GM21381 (cell line): ENCODE results near the gene KRTAP5-3.

Experiments used
- ATAC-seq: cut with Tn5 transposase; IDR thresholded peaks from one replicate; pipeline ENCODE4 v1.9.1; 2021; ENCODE audit warnings: mild to moderate bottlenecking, moderate library complexity; ENCODE audit not compliant: unreplicated experiment

The KRTAP5-3 gene

DNA sequence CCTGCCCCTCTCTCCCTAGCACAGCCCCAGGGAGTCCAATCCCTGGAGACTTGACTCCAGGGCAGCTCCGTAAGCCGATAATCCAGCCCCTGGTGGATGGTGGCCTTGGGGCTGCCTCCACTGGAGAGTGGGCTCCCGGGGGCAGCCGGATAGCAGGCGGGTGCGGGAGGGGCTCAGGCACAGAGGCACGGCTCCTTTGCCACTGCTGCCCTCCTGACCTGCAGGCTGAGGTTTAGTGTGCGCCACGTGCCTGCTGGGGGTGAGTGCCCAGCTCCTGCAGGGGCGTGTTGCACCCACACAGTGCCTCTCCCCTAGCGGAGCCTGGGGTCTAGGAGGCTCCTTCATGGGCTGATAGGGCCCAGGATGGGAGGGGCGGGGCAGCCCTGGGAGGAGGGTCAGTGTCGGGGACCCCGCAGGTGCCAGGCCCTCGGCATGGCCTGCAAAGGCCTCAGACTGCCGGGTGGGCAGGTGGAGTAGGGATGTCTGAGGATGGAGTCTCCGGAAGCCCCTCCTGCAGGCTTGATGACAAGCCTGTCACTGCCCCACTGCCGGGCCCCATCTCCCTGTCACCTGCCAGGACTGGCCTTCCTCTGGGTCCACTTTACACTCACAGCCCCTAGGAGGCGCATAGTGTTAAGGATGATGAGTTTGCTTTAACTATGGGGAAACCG, 41.7 kb downstream of the KRTAP5-3 start:
- no peak for ATAC-seq

DNA sequence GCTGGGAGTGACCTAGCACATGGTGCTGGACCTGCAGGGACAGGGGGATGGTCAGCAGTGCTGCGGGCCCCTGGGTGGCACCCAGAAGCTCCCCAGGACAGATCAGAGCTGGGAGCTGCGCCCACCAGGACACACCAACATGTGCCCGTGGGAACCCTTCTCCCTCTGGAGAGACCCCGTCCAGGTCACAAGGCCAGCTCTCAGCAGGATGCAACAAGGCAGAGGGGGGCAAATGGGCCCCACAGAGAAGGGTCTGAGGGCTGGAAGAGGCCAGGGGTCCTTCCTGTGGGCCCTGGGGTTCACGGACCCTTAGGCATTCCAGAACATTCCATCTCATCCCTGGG, 42.4 kb downstream of the KRTAP5-3 start:
- no peak for ATAC-seq

DNA sequence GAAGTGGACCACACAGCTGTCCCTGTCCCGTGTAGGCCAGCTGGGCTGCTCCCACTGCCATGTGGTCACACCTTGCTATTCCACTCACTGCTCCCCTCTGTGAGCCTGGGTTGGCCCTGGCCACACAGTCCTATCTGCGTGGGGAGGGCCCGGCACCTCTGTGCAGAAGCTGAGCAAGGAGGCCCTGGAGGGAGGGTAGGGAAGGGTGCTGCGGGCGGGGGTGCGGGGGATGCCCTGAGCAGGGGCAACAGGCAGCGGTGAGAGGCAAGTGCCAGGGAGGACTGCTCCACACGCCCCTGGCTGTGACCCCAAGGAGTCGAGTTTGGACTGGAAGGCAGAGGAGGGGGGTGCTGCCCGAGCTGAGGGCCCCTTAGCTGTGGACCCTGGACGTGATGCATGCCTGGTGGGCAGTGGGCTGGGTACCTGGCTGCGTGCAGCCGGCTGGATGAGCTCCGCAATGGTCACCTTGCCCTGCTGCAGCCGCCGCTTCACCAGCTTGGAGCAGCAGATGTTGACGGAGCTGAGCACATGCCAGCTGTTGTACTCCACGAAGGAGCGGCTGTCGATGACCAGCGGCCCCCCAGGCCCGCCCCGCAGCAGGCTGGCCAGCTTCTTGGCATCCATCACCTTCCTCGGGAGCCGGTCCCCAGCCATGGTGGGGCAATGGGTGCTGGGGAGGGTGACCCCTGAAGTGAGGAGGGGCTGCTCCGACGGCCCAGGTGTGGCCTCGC, 42.9 kb downstream of the KRTAP5-3 start:
- no peak for ATAC-seq

DNA sequence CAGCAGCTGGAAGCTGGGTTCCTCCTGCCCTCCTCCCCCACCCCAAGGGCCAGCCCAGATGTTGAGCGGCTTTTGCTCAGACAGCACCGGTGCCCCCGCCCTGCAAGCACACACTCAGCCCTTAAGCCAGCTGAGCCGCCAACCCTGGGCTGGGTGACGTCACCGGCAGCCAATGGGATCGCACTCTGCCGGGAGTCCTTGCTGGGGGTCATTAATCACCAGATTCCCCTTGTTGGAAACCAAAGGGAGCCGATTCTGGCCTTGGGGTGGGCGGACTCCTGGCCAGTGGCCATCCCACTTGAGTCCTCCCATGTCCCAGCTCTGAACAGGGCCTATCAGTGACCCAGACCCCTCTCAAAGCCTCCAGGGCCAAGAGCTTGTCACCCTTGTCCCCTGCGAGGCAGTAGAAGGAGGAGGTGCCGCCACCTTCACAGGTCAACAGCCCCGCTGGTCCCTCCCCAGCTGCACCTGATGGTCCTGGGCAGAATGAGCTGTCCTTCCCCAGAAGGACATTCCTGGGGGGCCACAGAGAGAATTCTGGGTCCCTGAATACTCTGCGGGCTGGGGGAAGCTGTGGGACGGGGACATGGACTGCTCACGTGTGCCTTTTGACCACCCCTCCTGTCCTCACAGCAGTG, 43.6 kb downstream of the KRTAP5-3 start:
- no peak for ATAC-seq

DNA sequence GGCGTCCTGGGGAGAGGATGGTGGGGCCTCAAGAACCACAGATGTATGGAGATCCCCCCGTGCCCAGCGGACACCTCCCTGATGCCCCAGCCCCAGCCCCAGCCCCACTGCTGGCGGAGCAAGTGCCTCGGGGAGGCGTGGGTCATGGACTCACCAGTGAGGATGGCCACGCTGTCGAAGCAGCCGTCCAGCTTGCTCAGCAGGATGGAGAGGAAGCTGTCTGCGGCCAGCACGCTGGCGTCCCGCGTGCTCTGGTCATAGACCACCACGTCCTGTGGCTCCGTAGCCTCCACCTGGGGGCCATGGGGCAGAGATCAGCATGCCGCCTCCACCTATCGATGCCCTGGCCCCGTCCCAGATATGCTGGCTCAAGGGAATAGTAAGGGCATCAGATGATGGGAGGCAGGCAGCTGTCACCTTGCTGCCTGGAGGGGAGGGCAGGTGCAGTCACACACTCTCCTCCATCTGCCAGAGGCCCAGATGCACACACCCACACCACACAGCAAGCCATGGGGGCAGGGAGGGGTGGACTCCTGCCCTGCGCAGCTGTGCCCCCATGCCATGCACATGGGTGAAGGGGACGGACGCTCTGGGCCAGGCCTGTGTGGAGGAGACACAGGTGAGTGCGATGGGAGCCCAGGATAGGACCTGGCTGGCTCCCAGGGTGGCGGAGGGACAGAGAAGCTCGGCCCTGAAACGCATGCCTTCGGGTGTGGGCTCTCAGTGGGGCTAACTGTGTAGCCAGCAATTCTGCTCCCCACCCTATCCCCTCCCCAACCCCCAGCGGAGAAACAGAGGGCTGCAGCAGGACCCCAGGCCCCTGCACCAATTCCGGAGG, 44.3 kb downstream of the KRTAP5-3 start:
- no peak for ATAC-seq

DNA sequence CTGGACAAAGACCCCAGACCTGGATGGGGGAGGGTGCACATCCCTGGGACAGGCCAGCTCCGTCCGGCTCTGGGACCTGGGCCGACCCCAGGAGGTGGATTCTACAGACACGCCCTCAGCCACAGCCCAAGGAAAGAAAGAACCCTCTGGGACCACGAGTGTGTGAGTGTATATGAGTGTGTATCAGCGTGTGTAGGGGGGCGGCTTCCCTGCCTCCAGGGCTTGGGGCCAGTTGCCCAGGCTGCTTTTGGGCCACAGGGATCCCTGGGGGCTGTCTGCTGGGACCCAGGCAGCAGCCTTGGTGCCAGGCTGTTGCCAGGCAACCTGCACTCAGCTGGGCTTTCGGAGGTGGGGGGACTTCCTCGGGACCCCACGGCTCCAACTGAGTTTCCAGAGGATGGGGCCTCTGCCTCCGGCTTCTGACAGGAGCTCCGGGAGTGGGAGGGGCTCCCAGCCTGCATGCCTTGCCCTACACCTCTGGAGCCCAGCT, 45.1 kb downstream of the KRTAP5-3 start:
- ATAC-seq = no peak

DNA sequence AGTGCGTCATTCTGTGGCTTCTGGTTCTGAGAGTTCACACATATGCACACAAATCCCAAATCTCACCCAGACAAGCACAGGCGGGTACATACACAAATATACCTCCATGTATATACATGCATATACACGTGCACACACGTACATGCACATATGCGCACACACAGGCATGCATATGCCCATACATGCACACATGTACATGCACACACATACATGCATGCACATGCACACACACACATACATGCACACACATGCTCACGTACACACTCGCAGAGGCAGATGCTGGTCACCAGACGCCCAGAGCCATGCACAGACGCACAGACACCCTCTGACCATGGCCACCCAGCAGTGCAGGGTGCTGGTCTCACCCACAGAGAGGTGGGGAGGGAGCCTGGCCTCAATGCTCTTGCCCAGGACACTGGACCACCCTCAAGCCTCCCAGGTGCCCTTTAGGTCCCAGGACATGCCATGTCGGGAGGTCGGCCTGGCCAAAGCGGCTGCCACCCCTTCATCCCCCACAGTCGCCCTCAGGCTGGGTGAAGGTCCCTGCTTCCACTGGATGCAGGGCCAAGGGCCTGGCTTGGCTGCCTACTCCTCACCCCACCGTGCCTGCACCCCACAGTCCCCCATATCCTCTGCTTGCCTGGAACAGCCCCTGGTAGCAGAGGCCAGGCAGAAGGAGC, 45.7 kb downstream of the KRTAP5-3 start:
- ATAC-seq = no peak

DNA sequence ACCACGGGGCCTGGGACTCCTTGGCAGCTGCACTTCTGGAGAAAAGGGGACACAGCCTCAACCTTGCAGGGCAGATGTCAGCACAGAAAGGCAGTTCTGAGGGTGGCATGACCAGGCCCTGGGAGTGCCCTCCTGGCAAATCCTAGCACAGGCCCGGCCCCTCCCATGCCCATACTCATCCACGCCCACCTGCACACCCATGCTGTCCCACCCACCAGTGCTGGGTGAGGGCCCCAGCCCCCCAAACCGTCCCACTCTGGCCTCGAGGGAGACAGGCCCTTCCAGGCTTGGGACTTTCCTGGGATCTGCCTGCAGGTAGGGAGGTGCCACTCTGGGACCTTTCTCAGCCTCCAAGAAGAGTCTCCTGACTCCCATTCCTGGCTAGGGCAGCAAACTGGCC, 46.3 kb downstream of the KRTAP5-3 start:
- ATAC-seq = no peak

DNA sequence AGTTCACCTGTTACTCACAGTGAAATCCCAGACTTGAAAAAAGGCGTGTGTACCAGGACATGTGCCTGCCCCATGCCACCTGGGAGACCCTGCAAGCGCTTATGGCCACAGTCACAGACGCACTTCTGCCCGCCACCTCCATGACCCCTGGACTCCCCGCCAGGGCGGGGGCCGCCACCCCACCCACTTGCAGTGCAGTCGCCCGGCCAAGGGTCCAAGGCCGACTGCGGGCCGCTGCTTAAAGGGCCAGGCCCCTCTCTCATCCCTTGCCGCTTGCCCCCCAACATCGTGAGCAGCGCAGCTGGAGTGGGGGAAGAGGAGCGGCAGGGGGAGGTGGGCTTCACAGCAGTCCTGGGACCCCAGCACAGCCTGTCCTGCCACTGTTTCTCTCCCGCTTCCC, 47.0 kb downstream of the KRTAP5-3 start:
- ATAC-seq = no peak

DNA sequence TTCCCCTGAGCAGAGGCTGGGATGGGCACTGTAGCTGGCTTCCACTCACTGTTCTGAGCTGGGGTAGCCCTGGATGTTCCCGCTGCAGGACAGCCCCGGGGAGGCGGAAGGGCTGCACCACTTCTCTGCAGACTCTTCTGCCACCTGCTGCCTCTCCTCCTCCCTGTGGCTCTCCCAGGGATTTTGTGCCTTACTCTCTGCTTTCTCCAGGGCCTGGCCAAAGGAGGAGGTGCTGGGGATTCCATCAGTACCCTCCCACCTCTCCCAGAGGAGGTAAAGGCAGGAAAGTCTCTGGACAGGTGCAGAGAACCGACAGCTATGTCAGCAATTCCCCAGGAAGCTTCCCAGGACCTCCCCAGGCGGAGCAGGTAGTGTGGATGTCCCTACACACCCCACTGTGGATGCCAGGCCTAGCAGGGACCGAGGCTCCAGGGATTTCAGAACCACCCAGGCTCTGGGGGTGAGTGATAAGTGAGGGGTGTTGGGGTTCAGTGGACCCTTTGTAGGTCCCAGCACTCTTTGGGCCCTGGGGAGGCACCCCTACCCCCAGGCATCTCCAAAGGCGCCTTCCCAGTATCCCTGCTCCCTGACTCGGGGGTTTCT, 47.5 kb downstream of the KRTAP5-3 start:
- no peak for ATAC-seq

DNA sequence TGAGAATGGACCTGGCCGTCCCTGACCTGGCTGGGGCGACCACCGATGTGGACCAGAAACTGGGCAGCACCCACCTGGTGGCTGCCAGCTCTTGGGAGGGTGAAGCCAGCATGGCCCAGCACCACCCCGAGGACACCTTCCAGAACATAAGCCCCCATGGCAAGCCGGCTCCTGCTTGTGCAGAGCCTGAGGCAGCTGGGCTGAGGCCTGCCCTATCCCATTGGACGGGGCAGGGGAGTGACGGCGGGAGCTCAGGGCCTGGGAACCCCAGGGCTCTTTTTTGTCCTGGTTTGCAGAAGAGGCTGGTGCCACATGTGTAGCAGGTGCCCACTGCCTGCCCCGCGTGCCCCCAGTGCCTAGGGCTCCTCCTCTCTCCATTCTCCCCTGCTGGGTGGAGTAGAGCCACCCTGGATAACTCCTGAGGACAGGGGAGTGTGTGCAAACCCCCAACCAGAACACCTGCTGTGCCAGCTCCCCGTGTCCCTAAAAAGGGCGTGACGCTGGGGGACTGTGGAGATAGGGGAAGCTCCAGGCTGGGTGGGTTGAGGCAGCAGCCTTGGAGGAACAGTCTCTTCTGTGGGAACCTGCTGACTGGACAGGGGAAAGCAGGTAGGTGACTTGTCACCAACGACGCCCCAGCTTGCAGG, 48.1 kb downstream of the KRTAP5-3 start:
- no peak for ATAC-seq

DNA sequence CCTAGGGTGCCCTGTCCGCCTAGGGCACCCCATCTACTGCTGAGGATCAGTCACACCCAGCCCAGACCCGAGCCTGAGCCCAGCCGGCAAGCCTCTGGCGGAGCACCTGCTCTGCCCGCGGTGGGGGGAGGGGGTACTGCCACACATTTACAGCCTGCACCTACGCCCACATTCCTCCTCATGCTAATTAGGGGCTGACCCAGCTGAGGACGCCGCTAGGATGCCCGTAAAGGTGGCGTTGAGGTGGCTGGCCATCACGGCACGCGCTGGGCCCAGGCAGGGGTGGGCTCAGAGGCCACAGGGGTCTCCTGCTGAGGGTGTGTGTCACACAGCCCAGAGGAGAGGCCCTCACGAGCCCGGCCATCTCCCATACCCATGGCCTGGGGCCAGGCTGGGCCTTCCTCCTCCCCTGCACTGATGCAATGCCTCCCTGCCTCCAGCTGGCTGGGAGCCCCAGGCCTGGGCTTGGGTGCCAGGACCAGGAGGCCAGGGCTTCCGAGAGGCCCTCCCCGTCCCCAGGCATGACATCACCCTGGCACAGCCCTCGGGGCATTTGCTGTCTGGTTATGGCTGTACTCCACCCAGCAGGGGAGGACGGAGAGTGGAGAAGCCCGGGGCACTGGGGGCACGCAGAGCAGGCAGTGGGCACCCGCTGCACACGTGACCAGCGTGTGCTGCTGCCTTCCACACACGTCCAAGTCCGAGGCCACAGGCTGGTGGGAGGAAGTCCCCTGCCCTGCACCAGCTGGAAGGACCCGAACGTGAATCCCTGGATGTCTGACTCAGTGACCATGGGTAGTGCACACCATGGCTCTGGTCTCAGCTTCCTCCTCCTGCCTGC, 48.9 kb downstream of the KRTAP5-3 start:
- ATAC-seq = no peak

DNA sequence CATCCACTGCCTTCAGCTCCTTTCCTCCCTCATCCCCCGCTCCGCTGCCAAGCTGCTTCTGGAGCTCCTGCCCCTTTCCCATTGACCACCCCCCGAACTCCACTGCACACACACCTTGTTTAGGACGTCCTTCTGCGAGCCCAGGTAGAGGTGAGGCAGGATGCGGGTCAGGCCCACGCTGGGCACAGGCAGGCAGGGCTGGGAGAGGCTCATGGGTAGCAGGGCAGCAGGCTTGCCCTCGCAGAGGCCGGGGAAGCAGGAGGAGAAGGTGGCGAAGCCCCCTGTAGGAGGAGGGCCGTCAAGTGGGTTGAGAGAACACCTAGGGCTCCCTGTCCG, 49.5 kb downstream of the KRTAP5-3 start:
- no peak for ATAC-seq

DNA sequence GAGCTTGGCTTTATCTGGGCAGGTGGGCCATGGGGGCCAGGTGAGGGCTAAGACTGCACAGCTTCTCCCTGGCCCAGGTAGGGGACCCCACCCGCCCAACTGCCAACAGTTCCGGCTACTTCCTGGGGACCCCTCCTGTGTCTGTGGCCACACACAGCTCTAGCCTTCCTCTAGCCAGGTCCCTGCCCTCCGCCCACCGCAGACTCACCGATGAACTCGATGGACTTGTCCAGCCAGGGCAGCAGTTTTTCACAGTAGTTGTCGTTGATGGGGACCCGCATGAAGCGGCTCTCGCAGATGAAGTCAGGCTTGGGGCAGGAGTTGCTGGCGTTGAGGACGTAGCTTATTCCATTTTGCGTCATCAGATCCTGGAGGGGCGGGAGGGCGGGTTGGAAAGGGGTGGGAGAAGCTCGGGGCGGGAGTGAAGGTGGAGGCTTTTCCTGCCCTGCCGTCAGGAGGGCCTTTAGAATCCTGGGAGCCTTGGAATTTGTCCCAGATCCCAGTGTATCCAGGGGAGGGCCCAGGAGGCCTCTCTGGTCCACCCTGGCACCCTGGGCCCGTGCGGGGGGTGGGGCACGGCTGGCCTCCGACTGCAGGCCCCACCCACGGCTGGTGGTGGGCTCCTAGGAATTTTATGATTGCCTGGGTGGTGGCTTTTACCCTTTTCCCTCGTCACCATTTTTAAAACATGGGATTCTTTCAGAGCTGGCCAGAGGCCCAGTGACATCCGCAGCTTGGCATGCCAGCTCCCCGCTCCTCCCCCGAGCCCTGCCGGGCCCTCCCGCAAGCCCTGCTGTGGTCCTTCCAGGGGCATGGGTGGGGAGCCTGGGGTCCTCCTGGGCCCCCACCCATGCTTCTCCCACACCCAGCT, 50.1 kb downstream of the KRTAP5-3 start:
- no peak for ATAC-seq
